NT2/D1 (cell line): ENCODE results near the gene KRT37.

Experiments used
- SUZ12 ChIP-seq: IDR thresholded peaks from 2 replicates; pipeline ENCODE4 v1.6.1; 2011; ENCODE audit not compliant: insufficient read length, insufficient read depth; ENCODE audit errors: extremely low read depth
- YY1 ChIP-seq: IDR thresholded peaks from 2 replicates; pipeline ENCODE4 v1.6.1; 2011; ENCODE audit not compliant: insufficient read length, insufficient read depth

- TF ChIP-seq YY1 (no peak), SUZ12 (no peak)
Measured at GRCh38 chr17:41411072-41411840, 13.1 kb downstream of the KRT37 start.
